NCI-H2029 (cell line): Measurements from ENCODE around the gene HERC4.

Experiments used
- DNase-seq: peaks from one replicate; lab custom pipeline; 2025; lab: John Stamatoyannopoulos, UW

The HERC4 gene

GRCh38 chr10:67965456-67965855, 109.6 kb downstream of the HERC4 start:
- no peak for DNase-seq

- no peak for DNase-seq
Measured at GRCh38 chr10:67959839-67960476, 115.1 kb downstream of the HERC4 start.

- no peak for DNase-seq
Measured at GRCh38 chr10:67955614-67956013, 119.5 kb downstream of the HERC4 start.

GRCh38 chr10:67943917-67944316, 131.2 kb downstream of the HERC4 start:
- no peak for DNase-seq

- no peak for DNase-seq
Measured at GRCh38 chr10:67936416-67936815, 138.7 kb downstream of the HERC4 start.

GRCh38 chr10:67935223-67935622, 139.9 kb downstream of the HERC4 start:
- no peak for DNase-seq

GRCh38 chr10:67934336-67934735, 140.7 kb downstream of the HERC4 start:
- no peak for DNase-seq

- no peak for DNase-seq
Measured at GRCh38 chr10:67933199-67933598, 141.9 kb downstream of the HERC4 start.

- DNase-seq, result no peak
Measured at GRCh38 chr10:67926951-67927350, 148.1 kb downstream of the HERC4 start.

- DNase-seq, result no peak
Measured at GRCh38 chr10:67925449-67926005, 149.6 kb downstream of the HERC4 start.

- no peak for DNase-seq
Measured at GRCh38 chr10:67924136-67924535, 150.9 kb downstream of the HERC4 start.

GRCh38 chr10:67923551-67923950, 151.5 kb downstream of the HERC4 start:
- no peak for DNase-seq

GRCh38 chr10:67921065-67921464, 154.0 kb downstream of the HERC4 start:
- DNase-seq, result no peak

GRCh38 chr10:67917679-67918078, 157.4 kb downstream of the HERC4 start:
- DNase-seq, result no peak

GRCh38 chr10:67917169-67917568, 157.9 kb downstream of the HERC4 start:
- DNase-seq, result no peak

GRCh38 chr10:67914777-67915340, 160.2 kb downstream of the HERC4 start:
- no peak for DNase-seq

- DNase-seq, result no peak
Measured at GRCh38 chr10:67912331-67912946, 162.6 kb downstream of the HERC4 start.

- DNase-seq, result no peak
Measured at GRCh38 chr10:67903581-67903980, 171.5 kb downstream of the HERC4 start.

GRCh38 chr10:67893637-67894036, 181.4 kb downstream of the HERC4 start:
- DNase-seq, result no peak

- DNase-seq, result peak; percentile 19
Measured at GRCh38 chr10:67884842-67885670, 190.0 kb downstream of the HERC4 start.

GRCh38 chr10:67884313-67884841, 190.7 kb downstream of the HERC4 start, which contains the start of gene SIRT1:
Gene SIRT1 (plus strand): TSS chr10:67884656. CDS start chr10:67884722, 66 bp downstream.
- DNase-seq, result peak; percentile 68

- no peak for DNase-seq
Measured at GRCh38 chr10:67883710-67884312, 191.3 kb downstream of the HERC4 start.
